Occipital lobe (tissue), 3 donors: Measurements from ENCODE around the gene YPEL1. TPM values are rescaled to one million over a fixed set of nuclear protein-coding genes. Genes with fewer than 3 reads are reported as not detected.

Experiments
- DNase-seq: peaks from one replicate; lab custom pipeline; 2025; lab: John Stamatoyannopoulos, UW
- small RNA-seq: library from RNA; depleted of rRNA; stranded (forward); fragments of <200 nt; gene quantifications from one replicate; pipeline ENCODE3, GENCODE V24; 2014
- total RNA-seq: library from RNA; depleted of rRNA; stranded (reverse); fragments of >200 nt; gene quantifications from one replicate; pipeline ENCODE4 v1.2.3, GENCODE V29; 2014

YPEL1 gene
- total RNA-seq, 1 donor from 2014 or later: 99.2 TPM

GRCh38 chr22:21657360-21658032 is 78.1 kb downstream of the YPEL1 start:
- DNase-seq: no peak

DNA sequence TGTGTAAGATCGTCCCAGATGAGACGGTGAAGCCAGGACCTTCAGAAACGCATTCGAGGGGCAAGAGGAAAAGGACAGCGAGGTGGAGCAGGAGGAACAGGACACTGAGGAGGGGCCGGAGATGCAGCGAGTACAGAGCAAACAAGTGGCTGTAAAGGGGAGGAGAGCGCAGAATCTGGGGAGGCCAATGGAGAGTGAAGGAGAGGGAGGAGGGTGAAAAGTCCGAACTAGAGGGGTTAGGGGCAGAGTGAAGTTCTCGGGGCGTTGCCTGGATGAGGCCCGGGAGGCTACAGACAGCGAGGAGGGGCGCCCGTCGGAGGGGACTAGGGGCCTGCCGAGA is 78.6 kb downstream of the YPEL1 start:
- no peak for DNase-seq

GRCh38 chr22:21652547-21653545 is 82.7 kb downstream of the YPEL1 start:
- no peak for DNase-seq

GRCh38 chr22:21652010-21652546 is 83.5 kb downstream of the YPEL1 start:
- DNase-seq: peak; percentile 79

GRCh38 chr22:21651521-21652009 is 84.0 kb downstream of the YPEL1 start:
- no peak for DNase-seq

- no peak for DNase-seq
Measured at GRCh38 chr22:21650823-21651520, 84.6 kb downstream of the YPEL1 start.

DNA sequence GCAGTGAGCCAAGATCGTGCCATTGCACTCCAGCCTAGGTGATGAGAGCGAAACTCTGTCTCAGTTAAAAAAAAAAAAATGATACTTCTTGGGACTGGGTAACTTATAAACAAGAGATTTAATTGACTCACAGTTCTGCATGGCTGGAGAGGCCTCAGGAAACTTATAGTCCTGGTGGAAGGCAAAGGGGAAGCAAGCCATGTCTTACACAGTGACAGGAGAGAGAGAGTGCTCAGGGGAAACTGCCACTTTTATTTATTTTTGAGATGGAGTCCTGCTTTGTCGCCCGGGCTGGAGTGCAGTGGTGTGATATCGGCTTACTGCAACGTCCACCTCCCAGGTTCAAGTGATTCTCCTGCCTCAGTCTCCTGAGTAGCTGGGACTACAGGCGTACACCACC is 85.3 kb downstream of the YPEL1 start:
- DNase-seq: no peak

Small RNA genes lying within 50 kb of the gene (small RNA-seq; reads per million reads assigned to genes)
- gene MIR301B (12.9 reads per million, percentile 92 among the genes with 10 or more reads in this experiment), gene RN7SL280P (not detected)

Other genes starting within 250 kb of the YPEL1 start
- gene RIMBP3C, start 184.3 kb downstream of the YPEL1 start, total RNA-seq: 1.6 TPM
- 23.6 TPM for gene UBE2L3, start 168.1 kb downstream of the YPEL1 start, total RNA-seq
- gene YDJC, start 105.8 kb downstream of the YPEL1 start, total RNA-seq: 7.0 TPM
- gene CCDC116, start 103.0 kb downstream of the YPEL1 start, total RNA-seq: 0.16 TPM
- gene SDF2L1, start 93.5 kb downstream of the YPEL1 start, total RNA-seq: 4.7 TPM
- 24.3 TPM for gene PPIL2, start 69.8 kb downstream of the YPEL1 start, total RNA-seq
- gene MAPK1, start 131.9 kb upstream of the YPEL1 start, total RNA-seq: 76.0 TPM
- gene PPM1F, start 217.1 kb upstream of the YPEL1 start, total RNA-seq: 22.6 TPM
- 13.4 TPM for gene TOP3B, start 247.0 kb upstream of the YPEL1 start, total RNA-seq